Activated T-cell treated with anti-CD3 and anti-CD28 coated beads, Interleukin-2, amount 50 U/mL, for 72 hours (primary cell): Measurements from ENCODE around the gene TJP2. TPM values are rescaled to one million over a fixed set of nuclear protein-coding genes. Genes with fewer than 3 reads are reported as not detected.

Source experiments
- ATAC-seq, 2 donors: fragments of 150-1000 bp; cut with Tn5 transposase; replicated peaks in 1 of 2; 2 replicates each; pipeline ENCODE4 v1.10.0; 2021; ENCODE audit warnings: moderate library complexity in 2 of 2, mild to moderate bottlenecking in 1 of 2
- DNase-seq, 2 donors: peaks; one replicate each; pipeline ENCODE4 v3.0.0; 2021 to 2022; ENCODE audit warnings: mixed read lengths in 1 of 2
- H3K27ac Mint-ChIP-seq: one replicate; pipeline ENCODE4 v1.8.0; 2022; ENCODE audit warnings: mild to moderate bottlenecking, moderate library complexity, mixed read lengths
- H3K27me3 Mint-ChIP-seq: one replicate; pipeline ENCODE4 v1.8.0; 2022; ENCODE audit warnings: low read depth, mixed read lengths
- H3K36me3 Mint-ChIP-seq, 2 donors: one replicate each; pipeline ENCODE4 v1.8.0; 2022; ENCODE audit warnings: mixed read lengths in 2 of 2, mild to moderate bottlenecking in 1 of 2; ENCODE audit not compliant: insufficient read depth in 2 of 2
- H3K4me1 Mint-ChIP-seq: one replicate; pipeline ENCODE4 v1.8.0; 2022; ENCODE audit warnings: low read depth, mixed read lengths
- H3K4me3 Mint-ChIP-seq, 2 donors: one replicate each; pipeline ENCODE4 v1.8.0; 2022; ENCODE audit warnings: mild to moderate bottlenecking in 2 of 2, mixed read lengths in 2 of 2, moderate library complexity in 2 of 2
- H3K9me3 Mint-ChIP-seq, 2 donors: one replicate each; pipeline ENCODE4 v1.8.0; 2022; ENCODE audit warnings: mixed read lengths in 2 of 2
- total RNA-seq, 2 donors: library from RNA; stranded (reverse); gene quantifications; one replicate each; pipeline ENCODE4 v1.2.3, GENCODE V29; 2022

TJP2 gene
- total RNA-seq, 2 donors from 2014 or later = 31.1 to 33.8 TPM

DNA sequence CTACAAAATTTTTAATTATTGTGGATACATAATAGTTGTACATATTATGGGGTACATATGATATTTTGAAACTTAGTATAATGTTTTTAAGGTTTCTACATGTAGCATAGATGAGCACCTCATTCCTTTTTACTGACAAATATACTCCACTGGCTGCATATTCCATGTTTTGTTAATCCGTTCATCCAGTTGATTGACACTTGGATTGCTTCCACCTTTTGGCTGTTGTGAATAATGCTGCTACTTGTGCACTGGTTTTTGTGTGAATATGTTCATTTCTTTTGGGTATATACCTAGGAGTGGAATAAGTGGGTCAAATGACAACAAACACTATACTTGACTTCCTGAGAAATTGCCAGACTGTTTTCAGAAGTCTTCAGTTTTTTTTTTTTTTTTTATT is 148.2 kb downstream of the TJP2 start:
- Mint-ChIP-seq H3K27ac (no peak overlapping the region), H3K9me3 (peaks cover 2% of the 10 kb centered on the region in 2 donors), H3K4me1 (peaks cover 26% of the 10 kb centered on the region), H3K36me3 (no peaks in the 10 kb centered on the region), H3K27me3 (peaks cover 80% of the 10 kb centered on the region), H3K4me3 (no peak overlapping the region)
- ATAC-seq = no peak
- no peak for DNase-seq

DNA sequence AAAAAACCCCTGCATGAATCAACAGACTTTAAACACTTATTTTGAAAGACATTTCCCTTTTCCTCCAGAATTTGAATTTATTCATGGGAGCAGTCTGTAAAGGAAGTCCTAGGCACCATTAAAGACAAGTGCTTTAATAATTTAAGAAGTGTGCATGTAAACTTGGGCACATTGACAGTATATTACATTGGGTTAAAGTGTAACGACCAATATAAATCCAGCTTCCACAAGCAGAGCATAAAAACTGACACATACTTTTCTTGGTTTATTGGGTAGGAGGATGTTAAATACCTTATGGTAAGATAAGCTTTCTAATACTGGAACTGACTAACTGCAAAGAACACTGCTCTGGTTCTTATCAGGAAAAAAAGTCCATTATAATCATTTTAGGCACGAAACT is 149.8 kb downstream of the TJP2 start:
- H3K4me3 Mint-ChIP-seq = no peak overlapping the region
- ATAC-seq = no peak

More for the DNA sequence above, 149.8 kb downstream of the TJP2 start:
- Mint-ChIP-seq H3K36me3 (no peaks in the 10 kb centered on the region), H3K4me1 (peaks cover 14% of the 10 kb centered on the region), H3K9me3 (no peaks in the 10 kb centered on the region), H3K27me3 (peaks cover 79% of the 10 kb centered on the region), H3K27ac (no peak overlapping the region)
- no peak for DNase-seq

Other genes starting within 250 kb of the TJP2 start
- not detected for gene PRKACG, start 160.2 kb upstream of the TJP2 start, total RNA-seq
- gene FXN, start 138.5 kb upstream of the TJP2 start, total RNA-seq = 10 to 100 TPM; 14.6 to 18.6 TPM
- gene ENTREP1, start 150.9 kb downstream of the TJP2 start, total RNA-seq = not detected